Right cardiac atrium (tissue), 5 donors: Measurements from ENCODE around the gene RETSAT. TPM values are rescaled to one million over a fixed set of nuclear protein-coding genes. Genes with fewer than 3 reads are reported as not detected.
"Not testable (repeated sequence)": the region's sequence is repeated elsewhere in the genome, so short reads cannot be mapped to it uniquely, and the experiment has no call there.

Experiments used
- ATAC-seq, 2 donors: fragments of 200-7000 bp; cut with Tn5 transposase; one replicate each; pipeline versions ENCODE4 v1.8.0 to v1.9.1; 2020; ENCODE audit warnings: moderate library complexity in 2 of 2, mild to moderate bottlenecking in 1 of 2
- DNase-seq, 3 donors: peaks; one replicate each; pipeline ENCODE4 v3.0.0-alpha.2; 2020
- H3K27ac ChIP-seq: one replicate; pipeline ENCODE4 v1.5.1; 2013; ENCODE audit warnings: mild to moderate bottlenecking, low read length, control low read depth, moderate library complexity
- H3K27me3 ChIP-seq: one replicate; pipeline ENCODE4 v1.6.1; 2013; ENCODE audit not compliant: control insufficient read depth, insufficient read depth
- H3K4me1 ChIP-seq: one replicate; pipeline ENCODE4 v1.6.1; 2013; ENCODE audit warnings: low read length; ENCODE audit not compliant: control insufficient read depth, insufficient read depth
- H3K4me3 ChIP-seq: one replicate; pipeline ENCODE4 v1.5.1; 2013; ENCODE audit warnings: low read length, control low read depth
- H3K9me3 ChIP-seq: one replicate; pipeline ENCODE4 v1.6.1; 2013; ENCODE audit warnings: low read length; ENCODE audit not compliant: control insufficient read depth
- WGBS: extraction: QIAGEN DNeasy Blood & Tissue Kit; methylation state at CpG from one replicate; pipeline ENCODE4 v1.1.7; 2013; 5-methylcytosine and 5-hydroxymethylcytosine counted together
- intact Hi-C, 4 donors: fragments of 100-400 bp; cut with DNase I; formaldehyde crosslinking; loops; one replicate each; pipeline versions ENCODE4 v1.11.0 to v1.14.0; 2022 to 2023
- polyA plus RNA-seq: library from polyadenylated mRNA; stranded (reverse); fragments of 200-250 nt; gene quantifications from one replicate; pipeline ENCODE4 v1.2.3, GENCODE V29; 2013
- total RNA-seq, 4 donors: library from RNA; stranded (reverse); fragmentation: NEBNext Ultra II Directional; extraction: Animal tissue kit (Norgen Biotek cat#: 25700); gene quantifications; one replicate each; pipeline ENCODE4 v1.2.1, GENCODE V29; 2021
- donor health status: healthy with polysubstance abuse.
- donor health status: DM: no; HTN: yes; CAD: no.
- donor health status: DM: no; HTN: no; CAD: no.
- donor health status: DM: no; HTN: yes; CAD: no; lungs with severe emphysema.
- donor health status: DM: yes; HTN: yes; CAD: no.

Gene RETSAT
- total and polyA plus RNA-seq, 5 donors: 22.4 to 33.5 (median 31.5) TPM

- no peaks in the 10 kb centered on the region for H3K27me3 ChIP-seq
- ATAC-seq (peak in 1 of 2 donors; percentile 5), DNase-seq (peak in 2 of 3 donors; percentile 36 to 59)
- WGBS: 10% methylated on average over 10 of the region's 10 CpGs
- intact Hi-C loops: no loop called here
- H3K27ac ChIP-seq: peak overlapping the region; percentile 90
- H3K4me3 ChIP-seq: peak overlapping the region; percentile 89
- no peaks in the 10 kb centered on the region for H3K9me3 ChIP-seq
- H3K4me1 ChIP-seq: peaks cover 6% of the 10 kb centered on the region
Measured at GRCh38 chr2:85355073-85355410, 714 bp upstream of the RETSAT start.

GRCh38 chr2:85353876-85354285 is 447 bp downstream of the RETSAT start:
- Histone ChIP-seq H3K27ac (peak overlapping the region; percentile 91), H3K4me1 (peaks cover 6% of the 10 kb centered on the region), H3K4me3 (peak overlapping the region; percentile 85), H3K27me3 (no peaks in the 10 kb centered on the region), H3K9me3 (no peaks in the 10 kb centered on the region)
- ATAC-seq: peak; percentile 36 to 72
- WGBS: 14% methylated on average over 16 of the region's 16 CpGs
- peak; percentile 66 to 73 (median 69) for DNase-seq
- intact Hi-C loops: no loop called here

- Histone ChIP-seq H3K9me3 (no peaks in the 10 kb centered on the region), H3K4me3 (no peak overlapping the region), H3K27ac (no peak overlapping the region), H3K27me3 (no peaks in the 10 kb centered on the region), H3K4me1 (no peaks in the 10 kb centered on the region)
- DNase-seq (no peak), ATAC-seq (no peak)
- intact Hi-C loops: no loop called here
- 70% methylated on average over 3 of the region's 3 CpGs for WGBS
Measured at GRCh38 chr2:85347599-85347998, 6.7 kb downstream of the RETSAT start.

- no peak overlapping the region for H3K27ac ChIP-seq
- H3K4me1 ChIP-seq: no peaks in the 10 kb centered on the region
- H3K9me3 ChIP-seq: no peaks in the 10 kb centered on the region
- 90% methylated on average over 14 of the region's 14 CpGs for WGBS
- no peaks in the 10 kb centered on the region for H3K27me3 ChIP-seq
- intact Hi-C loops: no loop called here
- no peak for DNase-seq
- no peak overlapping the region for H3K4me3 ChIP-seq
- no peak for ATAC-seq
Measured at GRCh38 chr2:85344356-85344954, 9.9 kb downstream of the RETSAT start.

- intact Hi-C loops, H3K4me3 ChIP-seq, DNase-seq, H3K9me3 ChIP-seq, H3K27me3 ChIP-seq, H3K4me1 ChIP-seq, H3K27ac ChIP-seq: not testable (repeated sequence)
- WGBS: 92% methylated on average over 10 of the region's 10 CpGs
- peak in 1 of 2 donors; percentile 29 for ATAC-seq
Measured at GRCh38 chr2:85343207-85343895, 11.0 kb downstream of the RETSAT start.

- no peaks in the 10 kb centered on the region for H3K27me3 ChIP-seq
- WGBS: 83% methylated on average over 3 of the region's 3 CpGs
- ATAC-seq: no peak
- H3K4me1 ChIP-seq: no peaks in the 10 kb centered on the region
- H3K9me3 ChIP-seq: no peaks in the 10 kb centered on the region
- no peak overlapping the region for H3K27ac ChIP-seq
- H3K4me3 ChIP-seq: no peak overlapping the region
- DNase-seq: no peak
- intact Hi-C loops: no loop called here
Measured at GRCh38 chr2:85342156-85342555, 12.2 kb downstream of the RETSAT start.

- Histone ChIP-seq H3K4me1 (no peaks in the 10 kb centered on the region), H3K9me3 (no peaks in the 10 kb centered on the region), H3K27ac (no peak overlapping the region), H3K4me3 (no peak overlapping the region), H3K27me3 (no peaks in the 10 kb centered on the region)
- no peak for ATAC-seq
- no peak for DNase-seq
- intact Hi-C loops: no loop called here
- WGBS: 91% methylated on average over 30 of the region's 30 CpGs
Measured at GRCh38 chr2:85341269-85342029, 12.9 kb downstream of the RETSAT start.

GRCh38 chr2:85340034-85340892 is 14.1 kb downstream of the RETSAT start:
- H3K27me3 ChIP-seq: no peaks in the 10 kb centered on the region
- DNase-seq (no peak), ATAC-seq (no peak)
- intact Hi-C loops: no loop called here
- H3K4me3 ChIP-seq: no peak overlapping the region
- H3K9me3 ChIP-seq: no peaks in the 10 kb centered on the region
- H3K27ac ChIP-seq: no peak overlapping the region
- no peaks in the 10 kb centered on the region for H3K4me1 ChIP-seq
- 33% methylated on average over 13 of the region's 13 CpGs for WGBS

GRCh38 chr2:85334928-85335327 is 19.4 kb downstream of the RETSAT start:
- whole genome bisulfite sequencing: 68% methylated on average over 2 of the region's 2 CpGs
- intact Hi-C loops: no loop called here
- DNase-seq (no peak), ATAC-seq (no peak)
- Histone ChIP-seq H3K27me3 (no peaks in the 10 kb centered on the region), H3K4me1 (no peaks in the 10 kb centered on the region), H3K27ac (no peak overlapping the region), H3K4me3 (no peak overlapping the region), H3K9me3 (no peaks in the 10 kb centered on the region)

GRCh38 chr2:85333877-85334276 is 20.5 kb downstream of the RETSAT start:
- DNase-seq, H3K27me3 ChIP-seq, intact Hi-C loops, ATAC-seq, H3K9me3 ChIP-seq, H3K27ac ChIP-seq, H3K4me3 ChIP-seq, H3K4me1 ChIP-seq: not testable (repeated sequence)
- WGBS: 96% methylated on average over 4 of the region's 4 CpGs
